GM18511 (cell line): ENCODE results near the gene BICDL2.

Experiments used
- ATAC-seq: cut with Tn5 transposase; IDR thresholded peaks from one replicate; pipeline ENCODE4 v1.9.1; 2021; ENCODE audit warnings: mild to moderate bottlenecking, moderate library complexity; ENCODE audit not compliant: unreplicated experiment

BICDL2 gene

GRCh38 chr16:3026609-3027488 lies 9.9 kb downstream of the BICDL2 start:
- ATAC-seq: no peak

GRCh38 chr16:3026003-3026378 lies 10.8 kb downstream of the BICDL2 start:
- ATAC-seq: no peak

GRCh38 chr16:3025032-3026002 lies 11.4 kb downstream of the BICDL2 start:
- ATAC-seq: no peak

GRCh38 chr16:3023669-3024478 lies 12.9 kb downstream of the BICDL2 start, which contains the start of the genes HCFC1R1 and THOC6:
Gene HCFC1R1 (minus strand): TSS chr16:3023942. CDS start chr16:3023941, 1 bp downstream.
Gene THOC6 (plus strand): TSS chr16:3024035. CDS start chr16:3024327, 292 bp downstream.
- peak; percentile 80 for ATAC-seq

- ATAC-seq: no peak
Measured at GRCh38 chr16:3023415-3023668, 13.4 kb downstream of the BICDL2 start.

- no peak for ATAC-seq
Measured at GRCh38 chr16:3022684-3023414, 13.9 kb downstream of the BICDL2 start.

GRCh38 chr16:3022208-3022683 lies 14.5 kb downstream of the BICDL2 start:
- ATAC-seq: no peak

GRCh38 chr16:3021449-3022207 lies 15.1 kb downstream of the BICDL2 start:
- ATAC-seq: no peak

GRCh38 chr16:3020604-3021448 lies 15.9 kb downstream of the BICDL2 start:
- ATAC-seq: no peak

GRCh38 chr16:3020247-3020603 lies 16.5 kb downstream of the BICDL2 start, which contains the start of gene TNFRSF12A:
Gene TNFRSF12A (plus strand): TSS chr16:3020368. CDS start chr16:3020398, 30 bp downstream.
- ATAC-seq: no peak

- ATAC-seq: no peak
Measured at GRCh38 chr16:3019594-3020246, 17.0 kb downstream of the BICDL2 start.

GRCh38 chr16:3017794-3018506 lies 18.8 kb downstream of the BICDL2 start, which contains the start of gene CLDN6:
Gene CLDN6 (minus strand): TSS chr16:3018183. CDS start chr16:3016021, 2,162 bp downstream.
- no peak for ATAC-seq

GRCh38 chr16:3017344-3017743 lies 19.4 kb downstream of the BICDL2 start:
- no peak for ATAC-seq

GRCh38 chr16:3015865-3016521 lies 20.8 kb downstream of the BICDL2 start:
- ATAC-seq: no peak

- ATAC-seq: no peak
Measured at GRCh38 chr16:3014971-3015370, 21.8 kb downstream of the BICDL2 start.

- no peak for ATAC-seq
Measured at GRCh38 chr16:3013998-3014690, 22.6 kb downstream of the BICDL2 start.
